Posterior cingulate gyrus (tissue), 11 donors: ENCODE data around the gene UBAC1.
"Not testable (repeated sequence)": the region's sequence is repeated elsewhere in the genome, so short reads cannot be mapped to it uniquely, and the experiment has no call there.

Source experiments
- DNase-seq, 10 donors: peaks; one replicate each; pipeline versions ENCODE4 v3.0.0 to v3.0.0-alpha.2; 2020 to 2021; ENCODE audit warnings: mixed read lengths in 3 of 10
- intact Hi-C: fragments of 100-400 bp; cut with DNase I; formaldehyde crosslinking; loops from one replicate; pipeline ENCODE4 v1.15.1; 2023

UBAC1 gene

GRCh38 chr9:135962696-135963307 lies 1.6 kb upstream of the UBAC1 start:
- intact Hi-C loops: loop anchor here (5.0 kb wide), 1 partner anchor 89 kb away; no protein-coding TSS in a partner anchor
- no peak for DNase-seq

- intact Hi-C loops: loop anchor here (1.0 to 5.0 kb wide), 3 partner anchors 55 to 156 kb away; partner anchors contain the start of genes CAMSAP1 and TMEM250
- DNase-seq: no peak
Measured at GRCh38 chr9:135961811-135962695, 880 bp upstream of the UBAC1 start.

GRCh38 chr9:135960411-135961276 lies 529 bp downstream of the UBAC1 start:
- intact Hi-C loops: loop anchor here (1.0 to 5.0 kb wide), 3 partner anchors 54 to 158 kb away; partner anchors contain the start of genes CAMSAP1 and TMEM250
- peak in 1 of 10 donors; percentile 78 for DNase-seq

GRCh38 chr9:135959814-135960213 lies 1.4 kb downstream of the UBAC1 start:
- intact Hi-C loops: loop anchor here (2.0 to 5.0 kb wide), 2 partner anchors 53 to 92 kb away; partner anchors contain the start of gene CAMSAP1
- DNase-seq: no peak

GRCh38 chr9:135958485-135958884 lies 2.7 kb downstream of the UBAC1 start:
- intact Hi-C loops: no loop called here

GRCh38 chr9:135957431-135957830 lies 3.7 kb downstream of the UBAC1 start:
- no peak for DNase-seq
- intact Hi-C loops: no loop called here

More at GRCh38 chr9:135958485-135958884, 2.7 kb downstream of the UBAC1 start:
- no peak for DNase-seq

- no peak for DNase-seq
- intact Hi-C loops: no loop called here
Measured at GRCh38 chr9:135956802-135957174, 4.4 kb downstream of the UBAC1 start.

- intact Hi-C loops: no loop called here
- DNase-seq: no peak
Measured at GRCh38 chr9:135955934-135956801, 5.0 kb downstream of the UBAC1 start.

GRCh38 chr9:135952664-135953206 lies 8.4 kb downstream of the UBAC1 start:
- no peak for DNase-seq
- intact Hi-C loops: no loop called here

GRCh38 chr9:135951889-135952663 lies 9.1 kb downstream of the UBAC1 start:
- intact Hi-C loops: no loop called here
- no peak for DNase-seq

- intact Hi-C loops: not testable (repeated sequence)
Measured at GRCh38 chr9:135951310-135951709, 9.9 kb downstream of the UBAC1 start.

GRCh38 chr9:135950841-135951240 lies 10.3 kb downstream of the UBAC1 start:
- intact Hi-C loops, DNase-seq: not testable (repeated sequence)

More at GRCh38 chr9:135951310-135951709, 9.9 kb downstream of the UBAC1 start:
- DNase-seq: not testable (repeated sequence)

GRCh38 chr9:135950135-135950682 lies 11.0 kb downstream of the UBAC1 start:
- intact Hi-C loops: no loop called here
- no peak for DNase-seq

GRCh38 chr9:135949501-135950134 lies 11.6 kb downstream of the UBAC1 start:
- intact Hi-C loops: no loop called here
- peak in 1 of 10 donors; percentile 78 for DNase-seq

GRCh38 chr9:135948968-135949367 lies 12.2 kb downstream of the UBAC1 start:
- intact Hi-C loops: no loop called here
- DNase-seq: no peak

- intact Hi-C loops: no loop called here
- no peak for DNase-seq
Measured at GRCh38 chr9:135948446-135948845, 12.7 kb downstream of the UBAC1 start.

GRCh38 chr9:135947582-135947981 lies 13.6 kb downstream of the UBAC1 start:
- DNase-seq: no peak
- intact Hi-C loops: no loop called here

- DNase-seq, intact Hi-C loops: not testable (repeated sequence)
Measured at GRCh38 chr9:135947105-135947504, 14.1 kb downstream of the UBAC1 start.
